ENCODE results near the gene HLCS.

The HLCS gene

GRCh38 chr21:36965720-36966065, 776 bp downstream of the HLCS start:
- no peak for DNase-seq (ENCODE audit: low read depth, low spot score)
- ChIA-PET CTCF (interaction anchor here (0.7 to 5.7 kb wide), 8 partner anchors 11 to 461 kb away, joined by 3 to 59 read pairs (median 4); no protein-coding TSS in a partner anchor), POLR2A (interaction anchor here (1.5 kb wide), 1 partner anchor 15 kb away, joined by 4 read pairs; no protein-coding TSS in a partner anchor)
- no peak for TF ChIP-seq CTCF (IDR thresholded peaks at IDR 0.05; ENCODE audit: insufficient read depth, low read length, missing control alignments)
- H3K4me3 ChIP-seq (ENCODE audit: low read depth, low read length), result peak overlapping the region; percentile 75

DNA sequence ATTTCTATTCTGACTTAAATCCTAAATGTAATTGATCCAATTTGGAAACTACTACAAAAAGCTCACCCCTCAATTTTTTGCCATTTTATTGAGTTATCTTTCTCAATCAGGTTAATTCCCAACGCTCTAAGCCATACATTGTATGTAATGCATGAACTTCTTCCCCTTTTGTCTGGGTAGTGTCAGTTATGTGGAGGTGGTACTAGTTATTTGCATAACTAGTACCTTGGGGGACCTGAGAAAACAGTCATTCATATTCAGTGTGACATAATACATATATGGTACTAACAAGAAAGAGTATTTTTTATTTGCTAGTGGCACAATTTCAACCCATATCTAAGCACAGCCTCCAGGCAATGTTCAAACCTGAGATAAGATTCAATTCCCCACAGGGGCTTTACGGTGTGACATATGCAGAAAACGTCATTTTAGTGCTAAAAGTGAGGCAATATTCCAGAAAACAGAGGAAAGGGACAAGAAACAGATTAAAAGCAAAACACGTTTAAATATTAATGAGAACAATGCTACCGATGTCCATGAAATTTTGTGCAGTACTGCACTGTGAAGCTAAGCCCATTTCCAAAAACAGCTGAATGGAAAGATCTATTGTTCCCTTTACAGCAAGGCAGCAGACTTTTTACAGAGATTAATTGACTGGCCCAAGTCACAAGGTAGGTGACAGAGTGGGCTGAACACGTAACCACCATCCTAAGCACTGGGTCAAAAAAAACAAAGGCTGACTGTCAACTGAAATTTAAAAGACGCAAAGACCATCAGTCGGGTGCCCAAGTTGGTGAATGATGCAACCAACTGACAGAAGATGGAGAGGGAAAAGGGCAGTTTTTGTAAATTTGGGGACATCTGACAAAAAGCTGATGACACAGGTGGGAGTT, 1.4 kb downstream of the HLCS start:
- H3K4me3 ChIP-seq (ENCODE audit: low read depth, low read length), result peak overlapping the region; percentile 75
- ChIA-PET POLR2A (interaction anchor here (1.5 kb wide), 1 partner anchor 14 kb away, joined by 4 read pairs; no protein-coding TSS in a partner anchor), CTCF (interaction anchor here (0.7 to 5.7 kb wide), 9 partner anchors 10 to 460 kb away, joined by 3 to 59 read pairs (median 5); no protein-coding TSS in a partner anchor)
- TF ChIP-seq CTCF (IDR thresholded peaks at IDR 0.05; ENCODE audit: insufficient read depth, low read length, missing control alignments), result no peak
- DNase-seq (ENCODE audit: low read depth, low spot score), result no peak

DNA sequence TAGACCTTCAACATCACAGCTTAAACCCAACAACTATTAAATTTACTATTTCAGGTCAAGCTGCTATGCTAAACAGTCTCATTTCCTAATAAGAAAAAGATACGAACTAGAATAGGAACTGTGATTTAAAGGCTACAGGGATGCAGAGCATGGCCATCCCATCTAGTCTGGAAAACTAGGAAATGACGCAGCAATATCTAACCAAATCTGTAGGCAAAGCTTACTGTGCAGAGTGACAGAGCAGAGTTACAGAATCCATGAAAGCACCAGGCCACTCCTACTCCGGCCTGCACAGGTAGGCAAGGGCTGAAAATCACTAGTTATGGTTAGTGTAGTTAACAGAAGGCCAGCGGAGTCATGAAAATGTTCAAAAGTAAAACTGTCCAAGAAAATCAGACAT, 2.1 kb downstream of the HLCS start:
- ChIA-PET CTCF (interaction anchor here (1.9 to 5.7 kb wide), 3 partner anchors 13 to 23 kb away, joined by 4 to 59 read pairs (median 6); no protein-coding TSS in a partner anchor), POLR2A (interaction anchor here (1.5 kb wide), 1 partner anchor 13 kb away, joined by 4 read pairs; no protein-coding TSS in a partner anchor)
- TF ChIP-seq CTCF (IDR thresholded peaks at IDR 0.05; ENCODE audit: insufficient read depth, low read length, missing control alignments), result no peak
- no peak overlapping the region for H3K4me3 ChIP-seq (ENCODE audit: low read depth, low read length)
- DNase-seq (ENCODE audit: low read depth, low spot score), result no peak

DNA sequence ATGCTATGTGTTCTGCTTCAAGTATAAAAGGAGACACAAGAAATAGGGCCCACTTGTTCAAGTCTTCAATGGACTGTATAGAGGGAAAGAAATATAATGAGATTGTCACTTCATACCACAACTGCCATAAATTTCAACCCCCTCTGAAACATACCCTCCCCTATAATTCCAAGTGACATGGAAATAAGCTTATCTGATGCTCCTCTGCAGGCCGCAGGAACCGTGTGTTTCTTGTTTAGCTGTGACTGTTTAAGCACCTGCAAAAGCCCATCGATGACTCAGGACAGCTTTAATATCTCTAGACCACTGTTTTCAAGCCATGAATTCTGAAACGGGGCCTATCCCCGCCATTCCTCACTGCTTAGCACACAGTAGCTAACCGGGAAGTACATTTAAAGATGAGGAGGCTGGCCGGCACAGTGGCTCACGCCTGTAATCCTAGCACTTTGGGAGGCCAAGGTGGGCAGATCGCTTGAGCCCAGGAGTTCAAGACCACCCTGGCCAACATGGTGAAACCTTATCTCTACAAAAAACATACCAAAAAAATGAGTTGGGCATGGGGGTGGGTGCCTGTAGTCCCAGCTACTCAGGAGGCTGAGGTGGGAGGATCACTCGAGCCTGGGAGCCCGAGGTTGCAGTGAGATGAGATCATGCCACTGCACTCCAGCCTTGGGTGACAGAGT, 4.2 kb downstream of the HLCS start:
- H3K4me3 ChIP-seq (ENCODE audit: low read depth, low read length), result no peak overlapping the region
- no peak for DNase-seq (ENCODE audit: low read depth, low spot score)
- ChIA-PET CTCF (interaction anchor here (0.8 to 2.5 kb wide), 6 partner anchors 10 to 27 kb away, joined by 3 to 7 read pairs (median 6); no protein-coding TSS in a partner anchor), POLR2A (no interaction called here)
- TF ChIP-seq CTCF (IDR thresholded peaks at IDR 0.05; ENCODE audit: insufficient read depth, low read length, missing control alignments), result no peak

- CTCF ChIA-PET, result interaction anchor here (0.8 to 2.2 kb wide), 3 partner anchors 9 to 539 kb away, joined by 3 to 7 read pairs (median 3); no protein-coding TSS in a partner anchor
- H3K4me3 ChIP-seq (ENCODE audit: low read depth, low read length), result no peak overlapping the region
- no peak for DNase-seq (ENCODE audit: low read depth, low spot score)
- TF ChIP-seq CTCF (IDR thresholded peaks at IDR 0.05; ENCODE audit: insufficient read depth, low read length, missing control alignments), result no peak
- POLR2A ChIA-PET, result no interaction called here
Measured at GRCh38 chr21:36960676-36961284, 5.7 kb downstream of the HLCS start.

Data from AG04449 (cell line).